Measurements from ENCODE around the gene CSMD2. TPM values are rescaled to one million over a fixed set of nuclear protein-coding genes. Genes with fewer than 3 reads are reported as not detected.

The CSMD2 gene
- total and polyA plus RNA-seq, 2 of the 4 experiments (the other 2 are of a cell fraction) = under 0.01 to 0.36 TPM

DNA sequence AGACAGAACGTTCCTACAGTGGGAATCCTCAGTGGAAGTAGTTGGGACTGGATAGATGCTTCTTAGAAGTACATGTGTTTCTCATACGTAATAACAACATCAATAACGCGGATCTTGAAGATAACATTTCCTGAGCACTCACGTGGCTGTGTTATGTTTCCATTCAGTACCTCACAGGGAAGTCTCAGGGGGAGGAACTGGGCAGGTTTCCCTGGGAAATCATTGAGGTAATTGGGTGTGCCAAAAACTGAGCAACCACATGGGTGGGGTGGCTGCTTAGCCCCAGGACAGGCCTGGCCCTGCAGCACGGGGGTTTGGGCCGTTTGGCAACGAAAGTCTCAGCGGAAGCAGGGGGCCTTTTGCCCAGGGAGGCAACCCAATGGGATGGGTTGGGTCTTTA is 558.8 kb downstream of the CSMD2 start:
- Histone ChIP-seq H4K91ac (ENCODE audit: insufficient read depth, low read depth, low read length) (no peak overlapping the region), H3K9ac (ENCODE audit: low read depth, low read length) (no peak overlapping the region), H3K18ac (ENCODE audit: low read depth, low read length) (no peak overlapping the region), H2AK9ac (replicated peaks; ENCODE audit: low read depth, low read length, poor library complexity) (no peak overlapping the region), H4K8ac (ENCODE audit: low read depth in 2 of 2, low read length in 2 of 2) (no peak overlapping the region), H2AK5ac (ENCODE audit: low read depth, low read length) (no peak overlapping the region), H4K20me1 (ENCODE audit: insufficient read depth, low read length) (no peaks in the 10 kb centered on the region), H3K27ac (ENCODE audit: insufficient read depth, low read length) (no peak overlapping the region), H3K56ac (ENCODE audit: extremely low read depth, insufficient read depth, low read length) (no peak overlapping the region), H2AFZ (replicated peaks; ENCODE audit: low read length, poor library complexity) (no peak overlapping the region), H3K23ac (ENCODE audit: low read depth, low read length) (no peak overlapping the region), H2BK5ac (ENCODE audit: low read depth, low read length, poor library complexity, severe bottlenecking) (no peak overlapping the region), H3K4me1 (ENCODE audit: control insufficient read depth, insufficient read depth, low read length) (no peaks in the 10 kb centered on the region), H2BK15ac (ENCODE audit: low read depth, low read length) (no peak overlapping the region), H3K4me2 (ENCODE audit: low read depth, low read length) (no peak overlapping the region), H2BK20ac (ENCODE audit: low read depth, low read length) (no peak overlapping the region), H3K27me3 (ENCODE audit: control insufficient read depth, insufficient read depth, low read length) (peaks cover 2% of the 10 kb centered on the region; the same call in 1 of the 2 replicates), H3K9me3 (ENCODE audit: control insufficient read depth, insufficient read depth, low read length) (no peaks in the 10 kb centered on the region), H3K4ac (ENCODE audit: low read depth, low read length) (no peak overlapping the region), H3K14ac (replicated peaks; ENCODE audit: low read depth, low read length) (no peak overlapping the region), H3K79me1 (ENCODE audit: low read depth in 1 of 2, low read length in 2 of 2) (no peaks in the 10 kb centered on the region), H3K36me3 (ENCODE audit: control insufficient read depth, insufficient read depth, low read length) (no peaks in the 10 kb centered on the region), H3K9me1 (ENCODE audit: insufficient read depth, low read length) (no peaks in the 10 kb centered on the region), H2BK120ac (ENCODE audit: low read depth, low read length) (no peak overlapping the region), H3K4me3 (ENCODE audit: insufficient read depth, low read depth, low read length) (no peak overlapping the region), H4K5ac (ENCODE audit: low read depth, low read length) (no peak overlapping the region)
- dilution Hi-C loops (cut with HindIII; ENCODE audit: low sequenced_read_pairs, unreplicated experiment) = no loop called here
- intact Hi-C loops (cut with micrococcal nuclease) = no loop called here
- CTCF ChIA-PET = no interaction called here
- BruUV-seq (replicated peaks) = no TSS peak
- TF ChIP-seq, protein P1, sequence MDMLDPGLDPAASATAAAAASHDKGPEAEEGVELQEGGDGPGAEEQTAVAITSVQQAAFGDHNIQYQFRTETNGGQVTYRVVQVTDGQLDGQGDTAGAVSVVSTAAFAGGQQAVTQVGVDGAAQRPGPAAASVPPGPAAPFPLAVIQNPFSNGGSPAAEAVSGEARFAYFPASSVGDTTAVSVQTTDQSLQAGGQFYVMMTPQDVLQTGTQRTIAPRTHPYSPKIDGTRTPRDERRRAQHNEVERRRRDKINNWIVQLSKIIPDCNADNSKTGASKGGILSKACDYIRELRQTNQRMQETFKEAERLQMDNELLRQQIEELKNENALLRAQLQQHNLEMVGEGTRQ (IDR thresholded peaks at IDR 0.05; ENCODE audit: low read depth, low read length) = no peak
- no peak for TF ChIP-seq CHD1 (IDR thresholded peaks at IDR 0.05; ENCODE audit: low read depth, low read length)
- TF ChIP-seq FOS (IDR thresholded peaks at IDR 0.05; ENCODE audit: low read depth, low read length) = no peak
- TF ChIP-seq NFE2L2 (IDR thresholded peaks at IDR 0.05; ENCODE audit: low read depth, low read length) = no peak
- TF ChIP-seq RFX5 (IDR thresholded peaks at IDR 0.05; ENCODE audit: low read depth, low read length) = no peak
- TF ChIP-seq SMC3 (IDR thresholded peaks at IDR 0.05; ENCODE audit: low read depth, low read length) = no peak
- TF ChIP-seq, protein P2, sequence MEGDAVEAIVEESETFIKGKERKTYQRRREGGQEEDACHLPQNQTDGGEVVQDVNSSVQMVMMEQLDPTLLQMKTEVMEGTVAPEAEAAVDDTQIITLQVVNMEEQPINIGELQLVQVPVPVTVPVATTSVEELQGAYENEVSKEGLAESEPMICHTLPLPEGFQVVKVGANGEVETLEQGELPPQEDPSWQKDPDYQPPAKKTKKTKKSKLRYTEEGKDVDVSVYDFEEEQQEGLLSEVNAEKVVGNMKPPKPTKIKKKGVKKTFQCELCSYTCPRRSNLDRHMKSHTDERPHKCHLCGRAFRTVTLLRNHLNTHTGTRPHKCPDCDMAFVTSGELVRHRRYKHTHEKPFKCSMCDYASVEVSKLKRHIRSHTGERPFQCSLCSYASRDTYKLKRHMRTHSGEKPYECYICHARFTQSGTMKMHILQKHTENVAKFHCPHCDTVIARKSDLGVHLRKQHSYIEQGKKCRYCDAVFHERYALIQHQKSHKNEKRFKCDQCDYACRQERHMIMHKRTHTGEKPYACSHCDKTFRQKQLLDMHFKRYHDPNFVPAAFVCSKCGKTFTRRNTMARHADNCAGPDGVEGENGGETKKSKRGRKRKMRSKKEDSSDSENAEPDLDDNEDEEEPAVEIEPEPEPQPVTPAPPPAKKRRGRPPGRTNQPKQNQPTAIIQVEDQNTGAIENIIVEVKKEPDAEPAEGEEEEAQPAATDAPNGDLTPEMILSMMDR (conservative IDR thresholded peaks at IDR 0.05; ENCODE audit: low read depth, low read length) = no peak
- TF ChIP-seq, protein P3, sequence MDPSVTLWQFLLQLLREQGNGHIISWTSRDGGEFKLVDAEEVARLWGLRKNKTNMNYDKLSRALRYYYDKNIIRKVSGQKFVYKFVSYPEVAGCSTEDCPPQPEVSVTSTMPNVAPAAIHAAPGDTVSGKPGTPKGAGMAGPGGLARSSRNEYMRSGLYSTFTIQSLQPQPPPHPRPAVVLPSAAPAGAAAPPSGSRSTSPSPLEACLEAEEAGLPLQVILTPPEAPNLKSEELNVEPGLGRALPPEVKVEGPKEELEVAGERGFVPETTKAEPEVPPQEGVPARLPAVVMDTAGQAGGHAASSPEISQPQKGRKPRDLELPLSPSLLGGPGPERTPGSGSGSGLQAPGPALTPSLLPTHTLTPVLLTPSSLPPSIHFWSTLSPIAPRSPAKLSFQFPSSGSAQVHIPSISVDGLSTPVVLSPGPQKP (IDR thresholded peaks at IDR 0.05; ENCODE audit: borderline replicate concordance, low read depth, low read length) = no peak
- no peak for TF ChIP-seq CEBPB (IDR thresholded peaks at IDR 0.05; ENCODE audit: low read depth, low read length)
- TF ChIP-seq MAZ (IDR thresholded peaks at IDR 0.05; ENCODE audit: borderline replicate concordance, low read depth, low read length) = no peak
- no peak for TF ChIP-seq BHLHE40 (IDR thresholded peaks at IDR 0.05; ENCODE audit: low read depth, low read length)
- no peak for ATAC-seq (ENCODE audit: low read depth)
- DNase-seq = no peak
- POLR2A ChIA-PET (ENCODE audit: unreplicated experiment) = no interaction called here
- in situ Hi-C loops (cut with MboI; ENCODE audit: low sequenced_read_pairs) = loop anchor here (25.0 kb wide), 2 partner anchors 394 to 519 kb away; partner anchors contain the start of gene AZIN2
- WGBS, 2 experiments (ENCODE audit: extremely low coverage in 2 of 2, insufficient read length in 1 of 2) = 57% methylated on average over 7 of the region's 9 CpGs; no CpG with 5 or more reads in 1 of the 2 experiments
